GM12864 (cell line): ENCODE measurements around the gene IFT43.
A peak's percentile ranks its signal among the peaks of the same experiment; 100 is the strongest.

ENCODE experiments used
- DNase-seq: peaks from one replicate; pipeline ENCODE4 v3.0.0-alpha.2; 2011; ENCODE audit warnings: low read depth
- H3K4me3 ChIP-seq: 2 replicates; pipeline ENCODE4 v1.5.1; 2011; ENCODE audit warnings: mild to moderate bottlenecking, low read depth, low read length, control low read depth
- CTCF ChIP-seq: IDR thresholded peaks from 2 replicates; pipeline ENCODE4 v1.5.1; 2011; ENCODE audit warnings: low read depth, mild to moderate bottlenecking, moderate library complexity, low read length, control low read depth, inconsistent platforms; ENCODE audit errors: missing control alignments

The IFT43 gene

GRCh38 chr14:75970989-75971388, 14.6 kb upstream of the IFT43 start:
- H3K4me3 ChIP-seq = no peak overlapping the region
- no peak for TF ChIP-seq CTCF
- no peak for DNase-seq

GRCh38 chr14:75971509-75971908, 14.1 kb upstream of the IFT43 start:
- DNase-seq = no peak

GRCh38 chr14:75972801-75973421, 12.7 kb upstream of the IFT43 start:
- TF ChIP-seq CTCF = no peak
- no peak overlapping the region for H3K4me3 ChIP-seq
- DNase-seq = no peak

More at GRCh38 chr14:75971509-75971908, 14.1 kb upstream of the IFT43 start:
- no peak for TF ChIP-seq CTCF
- H3K4me3 ChIP-seq = no peak overlapping the region

GRCh38 chr14:75976826-75977581, 8.6 kb upstream of the IFT43 start:
- DNase-seq = no peak
- H3K4me3 ChIP-seq = no peak overlapping the region
- no peak for TF ChIP-seq CTCF

- DNase-seq = no peak
- no peak for TF ChIP-seq CTCF
- H3K4me3 ChIP-seq = no peak overlapping the region
These were observed 8.0 kb upstream of the IFT43 start for GRCh38 chr14:75977582-75977943.

- no peak for TF ChIP-seq CTCF
- H3K4me3 ChIP-seq = no peak overlapping the region
- DNase-seq = no peak
These were observed 7.3 kb upstream of the IFT43 start for GRCh38 chr14:75978249-75978731.

- no peak overlapping the region for H3K4me3 ChIP-seq
- peak; percentile 64 for TF ChIP-seq CTCF
- no peak for DNase-seq
These were observed 6.4 kb upstream of the IFT43 start for GRCh38 chr14:75979071-75979571.
